CD4-positive, CD25-positive, alpha-beta regulatory T cell (primary cell): ENCODE measurements around the gene ETS2. TPM values are rescaled to one million over a fixed set of nuclear protein-coding genes. Genes with fewer than 3 reads are reported as not detected.

ENCODE experiments used
- ATAC-seq, 2 donors: fragments of 150-1000 bp; cut with Tn5 transposase; one replicate each; pipeline ENCODE4 v1.10.0; 2021; ENCODE audit warnings: low read depth in 2 of 2, moderate number of reproducible peaks in 2 of 2, moderate library complexity in 1 of 2
- DNase-seq, 3 donors: peaks; one replicate each; pipeline versions ENCODE4 v3.0.0 to v3.0.0-alpha.2; 2012 to 2022; ENCODE audit warnings: mixed read lengths in 1 of 3
- H3K27ac ChIP-seq: one replicate; pipeline ENCODE4 v1.7.0; 2013; ENCODE audit warnings: mild to moderate bottlenecking, low read length; ENCODE audit not compliant: insufficient read depth, poor library complexity, severe bottlenecking
- H3K27me3 ChIP-seq: one replicate; pipeline ENCODE4 v1.7.0; 2013; ENCODE audit warnings: low read length; ENCODE audit not compliant: control insufficient read depth, insufficient read depth
- H3K36me3 ChIP-seq: one replicate; pipeline ENCODE4 v1.7.0; 2013; ENCODE audit warnings: mild to moderate bottlenecking, low read length, moderate library complexity; ENCODE audit not compliant: control insufficient read depth, insufficient read depth
- H3K4me1 ChIP-seq: 2 replicates; pipeline ENCODE4 v1.7.0; 2013; ENCODE audit warnings: mild to moderate bottlenecking, low read length; ENCODE audit not compliant: insufficient read depth, control insufficient read depth, poor library complexity, severe bottlenecking
- H3K4me3 ChIP-seq: one replicate; pipeline ENCODE4 v1.7.0; 2013; ENCODE audit warnings: low read depth, mild to moderate bottlenecking, low read length, moderate library complexity
- H3K9me3 ChIP-seq, 2 experiments: 1 replicate in 1 of 2; 2 replicates in 1 of 2; pipeline ENCODE4 v1.7.0; 2013; ENCODE audit warnings: low read length in 2 of 2, mild to moderate bottlenecking in 1 of 2, moderate library complexity in 1 of 2; ENCODE audit not compliant: control insufficient read depth in 2 of 2
- H3K27ac Mint-ChIP-seq, 3 donors: one replicate each; pipeline ENCODE4 v1.8.0; 2020 to 2022; ENCODE audit warnings: mild to moderate bottlenecking in 3 of 3, mixed read lengths in 3 of 3, moderate library complexity in 2 of 3
- H3K27me3 Mint-ChIP-seq: one replicate; pipeline ENCODE4 v1.8.0; 2022; ENCODE audit warnings: mild to moderate bottlenecking, mixed read lengths
- H3K36me3 Mint-ChIP-seq: one replicate; pipeline ENCODE4 v1.8.0; 2020; ENCODE audit warnings: mixed read lengths
- H3K4me1 Mint-ChIP-seq, 4 donors: one replicate each; pipeline ENCODE4 v1.8.0; 2020 to 2022; ENCODE audit warnings: mixed read lengths in 4 of 4, mild to moderate bottlenecking in 1 of 4
- H3K4me3 Mint-ChIP-seq, 4 donors: one replicate each; pipeline ENCODE4 v1.8.0; 2020 to 2022; ENCODE audit warnings: mild to moderate bottlenecking in 4 of 4, mixed read lengths in 4 of 4, moderate library complexity in 3 of 4
- H3K9me3 Mint-ChIP-seq, 7 donors: one replicate each; pipeline ENCODE4 v1.8.0; 2020 to 2022; ENCODE audit warnings: mixed read lengths in 7 of 7, mild to moderate bottlenecking in 3 of 7, moderate library complexity in 2 of 7
- polyA plus RNA-seq, 4 donors: library from polyadenylated mRNA; unstranded; fragments of 300-500 nt; fragmentation: Illumina TruSeq; gene quantifications; one replicate each; pipeline ENCODE4 v1.2.3, GENCODE V29; 2021
- total RNA-seq: library from RNA; stranded (reverse); gene quantifications from one replicate; pipeline ENCODE4 v1.2.3, GENCODE V29; 2022

The ETS2 gene
- total RNA-seq, result 12.3 TPM
- polyA plus RNA-seq, result 1 to 10 TPM; 2.6 to 5.8 (median 4.4) TPM

- Mint-ChIP-seq H3K36me3 (peaks cover 9% of the 10 kb centered on the region), H3K27ac (peak within 1 kb of the TSS; percentile 82 to 88 (median 88)), H3K9me3 (peaks cover 0 to 5% (median 0%) of the 10 kb centered on the region in 7 donors), H3K27me3 (peaks cover 8% of the 10 kb centered on the region), H3K4me3 (peak within 1 kb of the TSS; percentile 88 to 94 (median 93)), H3K4me1 (peaks cover 5 to 30% (median 28%) of the 10 kb centered on the region in 4 donors)
- peaks cover 2% of the 10 kb centered on the region for H3K27me3 ChIP-seq
- DNase-seq, result peak; percentile 58 to 83 (median 63)
- no peaks in the 10 kb centered on the region for H3K9me3 ChIP-seq
- peaks cover 24% of the 10 kb centered on the region for H3K4me1 ChIP-seq
- H3K4me3 ChIP-seq, result peak within 1 kb of the TSS; percentile 80
- H3K36me3 ChIP-seq, result no peaks in the 10 kb centered on the region
- ATAC-seq, result peak; percentile 72 to 78
- H3K27ac ChIP-seq, result peak within 1 kb of the TSS; percentile 65
Measured at GRCh38 chr21:38805328-38806152, at the start of gene ETS2. Gene ETS2 (plus strand): TSS chr21:38805929. CDS start chr21:38810035, 4,106 bp downstream.

GRCh38 chr21:38756746-38757145 is 49.0 kb upstream of the ETS2 start:
- no peak overlapping the region for H3K27ac Mint-ChIP-seq
- H3K4me1 Mint-ChIP-seq, result peaks cover 0 to 11% (median 8%) of the 10 kb centered on the region in 4 donors
- H3K4me3 Mint-ChIP-seq, result no peak overlapping the region
- ATAC-seq (no peak), DNase-seq (no peak)
- Histone ChIP-seq H3K9me3 (no peaks in the 10 kb centered on the region), H3K4me3 (no peak overlapping the region), H3K4me1 (no peaks in the 10 kb centered on the region), H3K36me3 (no peaks in the 10 kb centered on the region), H3K27ac (no peak overlapping the region), H3K27me3 (peaks cover 1% of the 10 kb centered on the region)
- H3K36me3 Mint-ChIP-seq, result no peaks in the 10 kb centered on the region
- peaks cover 10% of the 10 kb centered on the region for H3K27me3 Mint-ChIP-seq
- no peaks in the 10 kb centered on the region for H3K9me3 Mint-ChIP-seq

GRCh38 chr21:38758501-38759214 is 47.1 kb upstream of the ETS2 start:
- Mint-ChIP-seq H3K4me1 (peaks cover 0 to 11% (median 8%) of the 10 kb centered on the region in 4 donors), H3K9me3 (no peaks in the 10 kb centered on the region), H3K4me3 (no peak overlapping the region), H3K27me3 (peaks cover 10% of the 10 kb centered on the region), H3K36me3 (no peaks in the 10 kb centered on the region), H3K27ac (peak overlapping the region in 2 of 3 donors; percentile 42 to 45)
- no peak overlapping the region for H3K27ac ChIP-seq
- no peak for DNase-seq
- no peak for ATAC-seq
- no peak overlapping the region for H3K4me3 ChIP-seq
- H3K4me1 ChIP-seq, result no peaks in the 10 kb centered on the region
- no peaks in the 10 kb centered on the region for H3K9me3 ChIP-seq
- H3K36me3 ChIP-seq, result no peaks in the 10 kb centered on the region
- no peaks in the 10 kb centered on the region for H3K27me3 ChIP-seq

GRCh38 chr21:38759413-38759812 is 46.3 kb upstream of the ETS2 start:
- DNase-seq (no peak), ATAC-seq (no peak)
- H3K4me1 Mint-ChIP-seq, result peaks cover 0 to 10% (median 8%) of the 10 kb centered on the region in 4 donors
- H3K9me3 Mint-ChIP-seq, result no peaks in the 10 kb centered on the region
- Histone ChIP-seq H3K27me3 (no peaks in the 10 kb centered on the region), H3K36me3 (no peaks in the 10 kb centered on the region), H3K27ac (no peak overlapping the region), H3K4me3 (no peak overlapping the region), H3K9me3 (no peaks in the 10 kb centered on the region), H3K4me1 (no peaks in the 10 kb centered on the region)
- no peak overlapping the region for H3K27ac Mint-ChIP-seq
- no peaks in the 10 kb centered on the region for H3K36me3 Mint-ChIP-seq
- no peak overlapping the region for H3K4me3 Mint-ChIP-seq
- peaks cover 7% of the 10 kb centered on the region for H3K27me3 Mint-ChIP-seq

DNA sequence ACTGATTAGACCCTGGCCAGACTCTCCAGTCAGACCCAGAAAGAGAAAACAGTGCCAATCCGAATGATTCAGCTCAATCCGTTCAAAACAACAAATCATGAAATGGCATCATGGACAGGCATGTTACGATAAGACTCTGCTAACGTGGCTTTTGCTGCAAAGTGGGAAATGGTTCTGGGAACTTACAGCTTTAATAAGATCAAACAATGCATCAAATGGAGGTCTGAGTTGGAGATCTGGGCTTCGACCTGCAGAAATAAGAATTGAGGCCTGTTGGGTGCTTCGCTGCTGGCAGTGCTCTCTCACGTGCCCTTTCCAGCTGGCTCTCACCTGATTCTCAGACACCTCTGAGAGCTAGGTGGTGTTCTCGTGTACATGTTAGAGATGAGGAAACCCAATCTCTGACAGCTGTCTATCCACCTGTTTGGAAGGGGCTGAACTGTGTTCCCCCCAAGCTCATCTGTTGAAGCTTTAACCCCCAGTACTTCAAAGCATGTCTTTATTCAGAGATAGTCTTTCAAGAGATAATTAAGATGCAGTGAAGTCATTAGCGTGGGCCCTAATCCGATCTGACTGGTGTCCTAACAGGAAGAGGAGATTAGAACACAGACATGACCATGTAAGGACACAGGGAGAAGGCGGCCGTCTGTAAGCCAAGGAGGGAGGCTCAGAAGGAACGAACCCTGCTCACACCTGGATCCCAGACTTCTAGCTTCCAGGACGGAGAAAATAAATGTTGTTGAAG is 45.5 kb upstream of the ETS2 start:
- no peak overlapping the region for H3K27ac Mint-ChIP-seq

GRCh38 chr21:38760762-38761155 is 45.0 kb upstream of the ETS2 start:
- Mint-ChIP-seq H3K27ac (no peak overlapping the region), H3K4me3 (no peak overlapping the region), H3K36me3 (no peaks in the 10 kb centered on the region), H3K4me1 (peaks cover 4 to 7% (median 6%) of the 10 kb centered on the region in 4 donors), H3K27me3 (peaks cover 14% of the 10 kb centered on the region), H3K9me3 (peaks cover 0 to 2% (median 0%) of the 10 kb centered on the region in 7 donors)
- DNase-seq, result no peak
- H3K4me3 ChIP-seq, result no peak overlapping the region
- no peaks in the 10 kb centered on the region for H3K4me1 ChIP-seq
- ATAC-seq, result no peak
- H3K27ac ChIP-seq, result no peak overlapping the region
- no peaks in the 10 kb centered on the region for H3K27me3 ChIP-seq
- H3K36me3 ChIP-seq, result no peaks in the 10 kb centered on the region
- H3K9me3 ChIP-seq, result no peaks in the 10 kb centered on the region

More for the DNA sequence above, 45.5 kb upstream of the ETS2 start:
- Mint-ChIP-seq H3K4me3 (no peak overlapping the region), H3K9me3 (no peaks in the 10 kb centered on the region), H3K36me3 (no peaks in the 10 kb centered on the region), H3K4me1 (peaks cover under 1 to 9% (median 8%) of the 10 kb centered on the region in 4 donors), H3K27me3 (peaks cover 9% of the 10 kb centered on the region)
- no peak for ATAC-seq
- no peaks in the 10 kb centered on the region for H3K9me3 ChIP-seq
- DNase-seq, result no peak
- H3K27me3 ChIP-seq, result no peaks in the 10 kb centered on the region
- H3K36me3 ChIP-seq, result no peaks in the 10 kb centered on the region
- no peak overlapping the region for H3K4me3 ChIP-seq
- H3K27ac ChIP-seq, result no peak overlapping the region
- no peaks in the 10 kb centered on the region for H3K4me1 ChIP-seq

DNA sequence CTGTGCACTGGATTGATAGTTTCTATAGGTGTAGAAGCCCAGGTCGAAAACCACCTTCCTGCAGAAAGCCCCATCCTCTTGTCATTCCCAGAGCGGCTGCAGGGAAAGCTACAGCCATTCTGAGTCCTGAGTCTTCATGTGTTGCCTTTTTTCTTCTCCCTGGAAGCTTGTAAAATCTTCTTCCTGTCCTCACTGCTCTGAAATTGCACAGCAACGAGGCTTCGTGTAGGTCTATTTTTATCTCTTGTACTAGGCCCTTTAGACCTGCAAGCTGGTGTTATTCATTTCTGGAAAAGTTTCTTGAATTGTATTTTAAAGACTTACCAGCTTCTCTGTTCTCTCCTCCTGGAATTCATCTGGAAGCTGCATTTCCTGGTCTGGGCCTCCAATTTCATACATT is 44.2 kb upstream of the ETS2 start:
- Mint-ChIP-seq H3K4me3 (no peak overlapping the region), H3K27ac (no peak overlapping the region), H3K4me1 (peaks cover 0 to 12% (median 6%) of the 10 kb centered on the region in 4 donors), H3K27me3 (peaks cover 18% of the 10 kb centered on the region), H3K36me3 (no peaks in the 10 kb centered on the region), H3K9me3 (peaks cover 0 to 2% (median 0%) of the 10 kb centered on the region in 7 donors)
- Histone ChIP-seq H3K4me3 (no peak overlapping the region), H3K27ac (no peak overlapping the region), H3K4me1 (peaks cover 2% of the 10 kb centered on the region), H3K27me3 (no peaks in the 10 kb centered on the region), H3K9me3 (no peaks in the 10 kb centered on the region), H3K36me3 (no peaks in the 10 kb centered on the region)
- ATAC-seq, result no peak
- no peak for DNase-seq
